Neural progenitor cell (in vitro differentiated cells): ENCODE data around the gene NARF.

Experiments used
- EZH2 ChIP-seq: fragments of 200-600 bp; sonication (generic); IDR thresholded peaks from 2 replicates; pipeline ENCODE4 v1.6.1; 2017; ENCODE audit warnings: antibody characterized with exemption, mild to moderate bottlenecking, moderate library complexity
- EZH2phosphoT487 ChIP-seq: fragments of 200-600 bp; sonication (generic); IDR thresholded peaks from 2 replicates; pipeline ENCODE4 v1.6.1; 2017; ENCODE audit warnings: antibody characterized with exemption
- TF ChIP-seq, protein P1 (sequence below): fragments of 200-600 bp; sonication (generic); IDR thresholded peaks from 2 replicates; pipeline ENCODE4 v1.5.1; 2017; ENCODE audit warnings: antibody characterized with exemption, mild to moderate bottlenecking

DNA sequence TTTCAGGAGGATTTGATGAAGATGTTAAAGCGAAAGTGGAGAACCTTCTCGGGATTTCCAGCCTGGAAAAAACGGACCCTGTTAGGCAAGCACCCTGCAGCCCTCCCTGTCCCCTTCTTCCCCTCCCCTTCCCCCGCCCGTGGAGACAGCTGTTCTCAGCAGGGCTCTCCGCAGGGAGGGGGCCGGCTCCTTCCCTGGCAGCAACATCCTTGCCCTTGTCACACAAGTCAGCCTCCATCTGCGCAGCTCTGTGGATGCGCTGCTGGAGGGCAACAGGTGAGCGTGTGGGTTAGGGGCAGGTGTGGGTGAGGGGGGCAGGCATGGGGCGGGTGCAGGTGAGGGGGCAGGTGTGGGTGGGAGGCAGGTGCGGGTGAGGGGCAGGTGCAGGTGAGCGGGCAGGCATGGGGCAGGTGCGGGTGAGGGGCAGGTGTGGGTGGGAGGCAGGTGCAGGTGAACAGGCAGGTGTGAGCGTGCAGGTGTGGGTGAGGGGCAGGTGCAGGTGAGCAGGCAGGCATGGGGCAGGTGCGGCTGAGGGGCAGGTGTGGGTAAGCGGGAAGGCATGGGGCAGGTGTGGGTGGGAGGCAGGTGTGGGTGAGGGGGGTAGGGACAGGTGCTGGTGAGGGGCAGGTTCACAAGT is 17.4 kb upstream of the NARF start:
- TF ChIP-seq, protein P1, sequence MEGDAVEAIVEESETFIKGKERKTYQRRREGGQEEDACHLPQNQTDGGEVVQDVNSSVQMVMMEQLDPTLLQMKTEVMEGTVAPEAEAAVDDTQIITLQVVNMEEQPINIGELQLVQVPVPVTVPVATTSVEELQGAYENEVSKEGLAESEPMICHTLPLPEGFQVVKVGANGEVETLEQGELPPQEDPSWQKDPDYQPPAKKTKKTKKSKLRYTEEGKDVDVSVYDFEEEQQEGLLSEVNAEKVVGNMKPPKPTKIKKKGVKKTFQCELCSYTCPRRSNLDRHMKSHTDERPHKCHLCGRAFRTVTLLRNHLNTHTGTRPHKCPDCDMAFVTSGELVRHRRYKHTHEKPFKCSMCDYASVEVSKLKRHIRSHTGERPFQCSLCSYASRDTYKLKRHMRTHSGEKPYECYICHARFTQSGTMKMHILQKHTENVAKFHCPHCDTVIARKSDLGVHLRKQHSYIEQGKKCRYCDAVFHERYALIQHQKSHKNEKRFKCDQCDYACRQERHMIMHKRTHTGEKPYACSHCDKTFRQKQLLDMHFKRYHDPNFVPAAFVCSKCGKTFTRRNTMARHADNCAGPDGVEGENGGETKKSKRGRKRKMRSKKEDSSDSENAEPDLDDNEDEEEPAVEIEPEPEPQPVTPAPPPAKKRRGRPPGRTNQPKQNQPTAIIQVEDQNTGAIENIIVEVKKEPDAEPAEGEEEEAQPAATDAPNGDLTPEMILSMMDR = no peak
- TF ChIP-seq EZH2 (no peak), EZH2phosphoT487 (no peak)
